MM.1S (cell line): ENCODE results near the gene PEA15.

Experiments
- EZH2 ChIP-seq: fragments of 300-600 bp; sonication (generic); optimal IDR thresholded peaks from 2 replicates; pipeline ENCODE3; 2017; ENCODE audit warnings: low read depth, mild to moderate bottlenecking, antibody characterized with exemption, low read length, mixed read lengths
- TF ChIP-seq, protein P1 (sequence below): fragments of 300-600 bp; sonication (generic); IDR thresholded peaks from 2 replicates; pipeline ENCODE4 v1.5.1; 2016; ENCODE audit warnings: antibody characterized with exemption, low read length, mixed read lengths

DNA sequence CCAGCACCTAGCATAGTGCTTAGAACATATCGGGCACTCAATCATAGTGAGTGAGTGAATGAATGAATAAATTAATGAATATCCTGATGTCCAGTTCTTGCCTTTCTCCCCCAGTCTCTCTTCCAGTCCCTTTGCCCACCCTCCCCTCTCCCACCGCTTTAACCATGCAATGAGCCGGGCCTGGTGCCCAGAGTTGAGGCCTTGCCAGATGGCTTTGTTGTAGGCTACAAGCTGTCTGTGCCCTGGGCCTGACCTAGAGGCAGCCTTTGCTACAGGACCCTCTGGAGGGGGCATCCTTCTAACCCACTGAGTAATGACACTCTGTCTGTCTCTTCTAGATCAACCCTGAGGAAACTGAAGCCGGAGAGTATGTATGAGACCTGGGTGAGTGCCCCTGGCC is 8.0 kb upstream of the PEA15 start:
- TF ChIP-seq, protein P1, sequence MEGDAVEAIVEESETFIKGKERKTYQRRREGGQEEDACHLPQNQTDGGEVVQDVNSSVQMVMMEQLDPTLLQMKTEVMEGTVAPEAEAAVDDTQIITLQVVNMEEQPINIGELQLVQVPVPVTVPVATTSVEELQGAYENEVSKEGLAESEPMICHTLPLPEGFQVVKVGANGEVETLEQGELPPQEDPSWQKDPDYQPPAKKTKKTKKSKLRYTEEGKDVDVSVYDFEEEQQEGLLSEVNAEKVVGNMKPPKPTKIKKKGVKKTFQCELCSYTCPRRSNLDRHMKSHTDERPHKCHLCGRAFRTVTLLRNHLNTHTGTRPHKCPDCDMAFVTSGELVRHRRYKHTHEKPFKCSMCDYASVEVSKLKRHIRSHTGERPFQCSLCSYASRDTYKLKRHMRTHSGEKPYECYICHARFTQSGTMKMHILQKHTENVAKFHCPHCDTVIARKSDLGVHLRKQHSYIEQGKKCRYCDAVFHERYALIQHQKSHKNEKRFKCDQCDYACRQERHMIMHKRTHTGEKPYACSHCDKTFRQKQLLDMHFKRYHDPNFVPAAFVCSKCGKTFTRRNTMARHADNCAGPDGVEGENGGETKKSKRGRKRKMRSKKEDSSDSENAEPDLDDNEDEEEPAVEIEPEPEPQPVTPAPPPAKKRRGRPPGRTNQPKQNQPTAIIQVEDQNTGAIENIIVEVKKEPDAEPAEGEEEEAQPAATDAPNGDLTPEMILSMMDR: no peak
- TF ChIP-seq EZH2: no peak
